H1 (cell line): ENCODE measurements around the gene CIROP. TPM values are rescaled to one million over a fixed set of nuclear protein-coding genes. Genes with fewer than 3 reads are reported as not detected.

Source experiments
- CTCF ChIA-PET: fragments of 300-600 bp; sonication (Branson Sonifier 250); formaldehyde crosslinking; loops from one replicate; lab custom pipeline; 2021; ENCODE audit not compliant: partially characterized antibody; lab: Charles Lee
- POLR2A ChIA-PET: fragments of 300-600 bp; sonication (Branson Sonifier 250); formaldehyde crosslinking; loops from one replicate; lab custom pipeline; 2021; ENCODE audit warnings: inconsistent platforms; ENCODE audit not compliant: partially characterized antibody; lab: Charles Lee
- DNase-seq, 2 experiments: peaks; one replicate each; pipeline versions ENCODE4 v3.0.0 to v3.0.0-alpha.2; 2010 to 2022; ENCODE audit warnings: low spot score in 2 of 2, low read depth in 1 of 2, mixed read lengths in 1 of 2
- FAIRE-seq: peaks from 2 replicates; lab custom pipeline; 2011; peaks lifted over from hg19 to GRCh38; lab: Jason Lieb, UNC
- H2AFZ ChIP-seq: 2 replicates; pipeline ENCODE4 v1.8.1; 2012; ENCODE audit warnings: low read length, inconsistent platforms
- H2AK5ac ChIP-seq: 2 replicates; pipeline ENCODE4 v1.6.1; 2013; ENCODE audit warnings: low read depth, low read length
- H2BK120ac ChIP-seq: replicated peaks from 2 replicates; pipeline ENCODE3; 2013; ENCODE audit warnings: low read depth, low read length, inconsistent platforms
- H2BK12ac ChIP-seq: 2 replicates; pipeline ENCODE4 v1.6.1; 2013; ENCODE audit warnings: low read depth, low read length
- H2BK15ac ChIP-seq: 2 replicates; pipeline ENCODE4 v1.6.1; 2013; ENCODE audit warnings: low read length
- H2BK20ac ChIP-seq: 2 replicates; pipeline ENCODE4 v1.6.1; 2013; ENCODE audit warnings: low read length
- H2BK5ac ChIP-seq: 2 replicates; pipeline ENCODE4 v1.6.1; 2013; ENCODE audit warnings: low read depth, low read length
- H3K14ac ChIP-seq: 2 replicates; pipeline ENCODE4 v1.6.1; 2013; ENCODE audit warnings: inconsistent platforms; ENCODE audit not compliant: insufficient read length
- H3K18ac ChIP-seq: 2 replicates; pipeline ENCODE4 v1.6.1; 2013; ENCODE audit warnings: low read length; ENCODE audit errors: extremely low read depth
- H3K23ac ChIP-seq: 2 replicates; pipeline ENCODE4 v1.6.1; 2013; ENCODE audit warnings: inconsistent platforms; ENCODE audit not compliant: insufficient read length
- H3K23me2 ChIP-seq: 2 replicates; pipeline ENCODE4 v1.6.1; 2013; ENCODE audit warnings: low read depth, low read length
- H3K27ac ChIP-seq: 2 replicates; pipeline ENCODE4 v1.6.1; 2011; ENCODE audit warnings: low read depth, low read length, inconsistent platforms
- H3K27me3 ChIP-seq, 4 experiments: replicated peaks in 1 of 4; 1 replicate in 1 of 4; 2 replicates in 3 of 4; pipeline versions ENCODE4 v1.6.1 to v1.8.1; 2011 to 2013; ENCODE audit warnings: low read length in 3 of 4, mild to moderate bottlenecking in 3 of 4, inconsistent platforms in 2 of 4, mixed read lengths in 2 of 4, moderate library complexity in 1 of 4; ENCODE audit not compliant: control insufficient read depth in 3 of 4, insufficient read depth in 3 of 4; ENCODE audit errors: extremely low read depth in 1 of 4
- H3K36me3 ChIP-seq, 4 experiments: 2 replicates each; pipeline versions ENCODE4 v1.6.1 to v1.8.1; 2011 to 2013; ENCODE audit warnings: mild to moderate bottlenecking in 4 of 4, low read length in 3 of 4, moderate library complexity in 2 of 4, control low read depth in 1 of 4, inconsistent platforms in 1 of 4; ENCODE audit not compliant: insufficient read depth in 4 of 4, control insufficient read depth in 2 of 4
- H3K4ac ChIP-seq: replicated peaks from 2 replicates; pipeline ENCODE3; 2013; ENCODE audit warnings: low read length, low read depth, mixed read lengths, inconsistent platforms; ENCODE audit not compliant: insufficient read length
- H3K4me1 ChIP-seq, 4 experiments: replicated peaks in 1 of 4; 1 replicate in 1 of 4; 2 replicates in 3 of 4; pipeline versions ENCODE4 v1.6.1 to v1.8.1; 2011 to 2013; ENCODE audit warnings: low read length in 3 of 4, inconsistent platforms in 2 of 4, mixed read lengths in 1 of 4; ENCODE audit not compliant: insufficient read depth in 4 of 4, control insufficient read depth in 3 of 4
- H3K4me2 ChIP-seq, 2 experiments: 2 replicates each; pipeline versions ENCODE4 v1.6.1 to v1.8.1; 2011 to 2013; ENCODE audit warnings: low read depth in 2 of 2, low read length in 2 of 2, control low read depth in 1 of 2, inconsistent platforms in 1 of 2, mild to moderate bottlenecking in 1 of 2; ENCODE audit not compliant: insufficient read depth in 1 of 2
- H3K4me3 ChIP-seq, 4 experiments: fragments of 200-600, 300-600 bp in 1 of 4; sonication (generic), shearing (Covaris generic), sonication (Bioruptor Twin) in 1 of 4; 2 replicates each; pipeline versions ENCODE4 v1.5.1 to v1.8.1; 2011 to 2016; ENCODE audit warnings: low read length in 4 of 4, low read depth in 3 of 4, control low read depth in 2 of 4, inconsistent platforms in 2 of 4, mild to moderate bottlenecking in 2 of 4, mixed read lengths in 1 of 4, moderate library complexity in 1 of 4; ENCODE audit not compliant: insufficient read depth in 2 of 4; ENCODE audit errors: extremely low read depth in 1 of 4
- H3K56ac ChIP-seq: replicated peaks from 2 replicates; pipeline ENCODE3; 2013; ENCODE audit warnings: low read depth, mild to moderate bottlenecking, mixed read lengths, low read length, inconsistent platforms; ENCODE audit not compliant: insufficient read length
- H3K79me1 ChIP-seq: 2 replicates; pipeline ENCODE4 v1.6.1; 2013; ENCODE audit warnings: low read depth, low read length, control low read depth
- H3K79me2 ChIP-seq, 2 experiments: 2 replicates each; pipeline versions ENCODE4 v1.6.1 to v1.8.1; 2012 to 2013; ENCODE audit warnings: low read length in 2 of 2, mild to moderate bottlenecking in 2 of 2, inconsistent platforms in 1 of 2; ENCODE audit not compliant: insufficient read depth in 2 of 2, control insufficient read depth in 1 of 2
- H3K9ac ChIP-seq, 4 experiments: replicated peaks in 1 of 4; 1 replicate in 1 of 4; 2 replicates in 3 of 4; pipeline versions ENCODE4 v1.6.1 to v1.8.1; 2011 to 2013; ENCODE audit warnings: low read depth in 3 of 4, low read length in 3 of 4, control low read depth in 2 of 4, mild to moderate bottlenecking in 2 of 4, moderate library complexity in 2 of 4, inconsistent platforms in 1 of 4; ENCODE audit errors: extremely low read depth in 1 of 4
- H3K9me3 ChIP-seq, 2 experiments: 2 replicates each; pipeline versions ENCODE4 v1.6.1 to v1.8.1; 2012 to 2013; ENCODE audit warnings: mild to moderate bottlenecking in 2 of 2, moderate library complexity in 2 of 2, control low read depth in 1 of 2, inconsistent platforms in 1 of 2, low read depth in 1 of 2, low read length in 1 of 2, mixed read lengths in 1 of 2; ENCODE audit not compliant: insufficient read depth in 2 of 2
- H4K20me1 ChIP-seq, 2 experiments: replicated peaks in 1 of 2; 2 replicates each; pipeline versions ENCODE3 to v1.8.1; 2011 to 2013; ENCODE audit warnings: inconsistent platforms in 2 of 2, low read length in 2 of 2, mild to moderate bottlenecking in 1 of 2; ENCODE audit not compliant: insufficient read depth in 2 of 2, control insufficient read depth in 1 of 2
- H4K5ac ChIP-seq: 2 replicates; pipeline ENCODE4 v1.6.1; 2013; ENCODE audit warnings: low read length, low read depth, mixed read lengths, inconsistent platforms; ENCODE audit not compliant: insufficient read length
- H4K8ac ChIP-seq: 2 replicates; pipeline ENCODE4 v1.8.0; 2013; ENCODE audit warnings: mild to moderate bottlenecking, moderate library complexity, low read length, inconsistent platforms; ENCODE audit not compliant: insufficient read depth; ENCODE audit errors: extremely low read depth
- H4K91ac ChIP-seq: replicated peaks from 2 replicates; pipeline ENCODE3; 2013; ENCODE audit warnings: low read length, mixed read lengths, inconsistent platforms; ENCODE audit not compliant: insufficient read length
- CHD1 ChIP-seq: IDR thresholded peaks from 2 replicates; pipeline ENCODE4 v1.6.1; 2012; ENCODE audit warnings: low read depth, low read length, improper control_type of control experiment
- WGBS, 2 experiments: shearing (Covaris generic) in 1 of 2; methylation state at CpG; one replicate each; pipeline versions ENCODE4 v1.1.6 to v1.1.7; 2013 to 2015; ENCODE audit warnings: low lambda C conversion rate in 2 of 2, mixed read lengths in 2 of 2, inconsistent platforms in 1 of 2, low coverage in 1 of 2, missing lambda C conversion rate in 1 of 2; ENCODE audit not compliant: insufficient replicate concordance in 2 of 2, insufficient coverage in 1 of 2, insufficient read length in 1 of 2; ENCODE audit errors: extremely low coverage in 1 of 2, missing lambda C conversion rate in 1 of 2; 5-methylcytosine and 5-hydroxymethylcytosine counted together
- polyA plus RNA-seq, 7 experiments: library from polyadenylated mRNA; depleted of rRNA in 3 of 7; stranded (reverse) in 5 of 7; unstranded in 2 of 7; fragments of >200 nt in 5 of 7; fragments of 200-250 nt in 2 of 7; gene quantifications; 1 replicate in 5 of 7; 2 replicates in 1 of 7; 4 replicates in 1 of 7; pipeline versions ENCODE4 v1.2.1 to v1.2.3, GENCODE V29; 2011 to 2013; ENCODE audit warnings: missing spikeins in 2 of 7, mixed read lengths in 2 of 7
- total RNA-seq: library from RNA; stranded (reverse); fragmentation: NEBNext Ultra II Directional; extraction: Animal tissue kit (Norgen Biotek cat#: 25700); gene quantifications from 2 replicates; pipeline ENCODE4 v1.2.1, GENCODE V29; 2021

CIROP gene
- total and polyA plus RNA-seq, 2 of the 8 experiments (the other 6 are each of a cell fraction or from before 2014, with no cell fraction given) = 0.06 TPM; not detected in 1

- POLR2A ChIA-PET = interaction anchor here (0.6 to 3.1 kb wide), 7 partner anchors 11 to 339 kb away, joined by 3 to 9 read pairs (median 4); partner anchors contain the start of genes ACIN1 and C14orf119
- H4K8ac ChIP-seq = no peak overlapping the region; the same call in 1 of the 2 replicates
These were observed 21.9 kb upstream of the CIROP start for GRCh38 chr14:23126548-23127278.

More at GRCh38 chr14:23126548-23127278, 21.9 kb upstream of the CIROP start:
- no peak overlapping the region for H2AFZ ChIP-seq
- H2BK5ac ChIP-seq = no peak overlapping the region
- CTCF ChIA-PET = interaction anchor here (0.6 to 11.8 kb wide), 6 partner anchors 45 to 194 kb away, joined by 3 to 290 read pairs (median 4); partner anchors contain the start of gene SLC7A8
- H2BK12ac ChIP-seq = no peak overlapping the region
- H3K4me2 ChIP-seq = no peak overlapping the region
- no peak for DNase-seq
- no peaks in the 10 kb centered on the region for H3K27me3 ChIP-seq
- H3K18ac ChIP-seq = no peak overlapping the region
- no peak overlapping the region for H2BK20ac ChIP-seq
- H2BK120ac ChIP-seq = no peak overlapping the region
- no peak overlapping the region for H3K9ac ChIP-seq
- no peak overlapping the region for H2AK5ac ChIP-seq
- no peak overlapping the region for H3K56ac ChIP-seq
- H3K14ac ChIP-seq = no peak overlapping the region
- H4K20me1 ChIP-seq = peaks cover 0 to 2% of the 10 kb centered on the region in 2 experiments
- no peak overlapping the region for H4K91ac ChIP-seq
- no peaks in the 10 kb centered on the region for H3K23me2 ChIP-seq
- H3K9me3 ChIP-seq = no peaks in the 10 kb centered on the region
- H3K79me2 ChIP-seq = no peaks in the 10 kb centered on the region
- 83% methylated on average over 3 of the region's 8 CpGs; no CpG with 5 or more reads in 1 of the 2 experiments for WGBS, 2 experiments
- no peak for TF ChIP-seq CHD1
- H3K4me1 ChIP-seq = peaks cover 0 to 5% (median 1%) of the 10 kb centered on the region in 4 experiments; a peak in 4 of 7 replicates
- no peak overlapping the region for H4K5ac ChIP-seq
- no peak overlapping the region for H3K23ac ChIP-seq
- no peak overlapping the region for H3K4me3 ChIP-seq
- no peak overlapping the region for H3K27ac ChIP-seq
- H3K4ac ChIP-seq = no peak overlapping the region
- H3K36me3 ChIP-seq = peaks cover 15 to 50% (median 23%) of the 10 kb centered on the region in 4 experiments
- no peaks in the 10 kb centered on the region for H3K79me1 ChIP-seq
- H2BK15ac ChIP-seq = no peak overlapping the region
- FAIRE-seq = no peak
